CD4-positive, alpha-beta T cell treated with Interleukin-4 for 1 hour (primary cell): Measurements from ENCODE around the gene LSM14B.
"Not testable (repeated sequence)": the region's sequence is repeated elsewhere in the genome, so short reads cannot be mapped to it uniquely, and the experiment has no call there.

ENCODE experiments used
- DNase-seq, 2 donors: peaks; one replicate each; pipeline ENCODE4 v3.0.0-alpha.2; 2020 to 2022

Gene LSM14B

DNA sequence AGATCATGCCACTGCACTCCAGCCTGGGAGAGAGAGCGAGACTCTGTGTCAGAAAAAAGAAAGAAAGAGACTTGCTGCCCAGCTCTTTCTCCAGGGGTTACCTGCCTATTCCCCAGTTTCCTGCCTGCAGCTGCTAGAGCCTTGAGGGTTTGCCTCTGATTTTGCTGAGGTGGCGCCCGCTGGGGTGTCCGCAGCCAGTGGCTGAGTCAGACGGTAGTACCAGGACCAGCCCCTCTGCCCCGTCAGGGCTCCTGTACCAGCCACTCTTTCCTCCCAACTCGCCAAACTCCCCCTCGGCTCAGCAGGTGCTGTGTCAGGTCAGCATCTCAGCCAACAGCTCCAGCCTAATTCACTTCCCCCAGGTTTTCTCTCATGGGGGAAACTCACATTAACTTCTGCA is 7.4 kb upstream of the LSM14B start:
- no peak for DNase-seq

DNA sequence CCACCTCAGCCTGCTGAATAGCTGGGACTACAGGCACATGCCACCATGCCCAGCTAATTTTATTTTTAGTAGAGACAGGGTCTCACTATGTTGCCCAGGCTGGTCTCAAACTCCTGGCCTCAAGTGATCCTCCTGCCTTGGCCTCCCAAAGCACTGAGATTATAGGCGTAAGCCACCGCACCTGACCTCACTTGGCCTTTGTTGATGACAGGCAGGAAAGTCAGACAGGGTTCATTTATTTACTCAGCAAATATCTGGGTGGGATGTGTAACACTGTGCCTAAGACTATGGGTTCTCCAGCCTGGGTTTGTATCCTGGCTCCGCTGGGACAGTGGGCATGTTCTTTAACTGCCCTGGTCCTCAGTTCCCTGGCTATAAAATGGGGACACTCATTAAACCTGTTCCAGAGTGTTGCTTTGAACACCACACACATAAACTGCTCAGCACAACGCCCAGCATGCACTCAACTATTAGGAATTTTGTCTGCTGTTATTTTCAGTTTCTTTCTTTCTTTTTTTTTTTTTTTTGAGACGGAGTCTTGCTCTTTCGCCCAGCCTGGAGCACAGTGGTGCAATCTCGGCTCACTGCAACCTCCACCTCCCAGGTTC is 6.4 kb upstream of the LSM14B start:
- DNase-seq = not testable (repeated sequence)

- no peak for DNase-seq
Observed at GRCh38 chr20:62116558-62117361, 5.5 kb upstream of the LSM14B start.

DNA sequence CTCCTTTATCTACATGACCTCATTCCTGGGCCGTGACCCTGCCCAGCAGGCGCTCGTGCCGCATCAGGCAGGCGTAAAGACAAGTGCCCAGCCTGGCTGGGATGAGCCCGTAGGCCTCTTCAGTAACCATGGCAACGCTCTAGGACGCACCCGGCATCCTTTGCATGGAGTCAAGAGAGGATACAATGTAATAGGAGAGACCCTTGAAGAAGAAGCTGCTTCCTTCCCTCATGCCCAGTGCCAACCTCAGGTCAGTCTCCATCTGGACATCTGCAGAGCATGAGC is 5.0 kb upstream of the LSM14B start:
- no peak for DNase-seq

DNA sequence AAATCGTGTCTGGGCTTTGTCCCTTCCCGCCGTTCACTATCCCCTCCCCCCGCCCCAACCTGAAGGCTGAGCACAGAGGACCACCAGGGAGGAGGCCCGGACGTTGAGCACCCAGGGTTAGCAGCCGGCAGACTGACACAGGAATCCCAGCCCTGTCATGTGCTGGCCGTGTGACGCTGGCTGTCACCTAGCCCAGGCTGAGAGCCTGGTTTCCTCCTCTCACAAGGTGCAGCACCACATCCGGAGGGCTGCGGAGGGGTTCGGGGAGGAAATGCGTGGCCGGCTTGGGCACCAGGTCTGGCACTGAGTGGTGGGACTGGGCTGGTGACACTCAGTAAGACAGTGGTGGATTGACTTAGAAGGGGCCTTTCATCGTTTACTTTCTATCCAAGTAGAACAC is 4.6 kb upstream of the LSM14B start:
- DNase-seq = peak; percentile 82 to 85

DNA sequence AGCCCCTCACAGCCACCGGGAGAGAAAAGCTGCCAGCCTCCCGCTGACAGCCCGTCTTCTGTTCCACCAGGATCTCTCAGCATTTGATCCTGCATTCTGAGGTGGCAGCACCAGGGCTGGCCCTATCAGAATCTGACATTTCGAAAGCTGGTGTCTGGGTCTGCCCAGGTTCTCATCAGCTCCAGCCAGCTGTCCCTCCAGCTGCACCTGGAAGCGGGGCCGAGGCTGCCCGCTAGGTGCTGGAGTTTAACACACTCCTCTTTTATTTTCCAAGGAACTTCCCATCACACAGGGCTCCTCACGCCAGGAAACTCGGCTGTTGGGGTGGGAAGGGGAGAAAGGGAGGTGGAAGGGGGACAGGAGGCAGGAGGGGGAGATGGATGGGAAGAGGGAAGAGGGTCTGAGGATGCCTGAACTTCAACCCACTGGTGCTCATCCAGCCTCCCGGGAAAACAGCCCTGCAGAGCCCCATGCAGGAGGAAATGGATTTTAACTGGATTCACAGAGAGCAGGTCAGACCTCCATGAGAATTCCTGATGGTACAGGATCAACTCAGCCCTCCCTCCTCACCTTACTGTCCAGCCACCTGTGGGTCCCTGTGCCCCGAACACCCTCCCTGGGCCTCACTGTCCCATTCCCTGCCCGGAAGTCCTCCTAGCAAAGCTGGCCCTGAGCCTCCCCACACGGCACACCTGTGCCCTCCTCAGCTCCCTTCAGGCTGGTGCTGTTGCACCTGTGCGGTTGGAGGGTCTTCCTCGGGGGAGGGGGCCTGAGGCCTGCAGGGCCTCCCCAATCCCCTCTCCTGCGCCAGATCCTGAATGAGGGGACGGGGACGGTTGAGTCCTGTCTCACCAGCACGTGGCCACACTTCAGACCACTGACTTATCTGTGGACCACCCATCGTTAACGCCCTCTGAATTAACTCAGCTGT is 3.9 kb upstream of the LSM14B start:
- DNase-seq = no peak

DNA sequence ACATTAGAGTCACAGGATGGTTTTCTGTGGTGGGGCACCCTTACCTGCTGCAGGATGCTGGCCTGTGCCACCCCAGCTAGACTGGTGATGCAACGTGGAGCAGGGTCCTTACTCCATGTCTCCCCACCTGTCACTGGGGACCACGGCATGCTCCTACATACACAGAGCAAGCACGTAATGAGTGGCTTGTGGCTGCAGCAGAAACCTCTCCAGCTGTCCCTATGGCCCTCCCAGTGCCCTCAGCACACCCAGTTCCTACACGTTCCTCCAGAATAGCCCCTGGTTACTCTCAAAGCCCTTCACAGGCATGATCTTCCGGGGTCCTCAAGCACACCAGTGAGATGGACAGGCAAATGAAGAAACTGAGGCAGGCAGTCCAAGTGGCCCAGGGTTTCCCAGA is 3.2 kb upstream of the LSM14B start:
- DNase-seq = no peak

DNA sequence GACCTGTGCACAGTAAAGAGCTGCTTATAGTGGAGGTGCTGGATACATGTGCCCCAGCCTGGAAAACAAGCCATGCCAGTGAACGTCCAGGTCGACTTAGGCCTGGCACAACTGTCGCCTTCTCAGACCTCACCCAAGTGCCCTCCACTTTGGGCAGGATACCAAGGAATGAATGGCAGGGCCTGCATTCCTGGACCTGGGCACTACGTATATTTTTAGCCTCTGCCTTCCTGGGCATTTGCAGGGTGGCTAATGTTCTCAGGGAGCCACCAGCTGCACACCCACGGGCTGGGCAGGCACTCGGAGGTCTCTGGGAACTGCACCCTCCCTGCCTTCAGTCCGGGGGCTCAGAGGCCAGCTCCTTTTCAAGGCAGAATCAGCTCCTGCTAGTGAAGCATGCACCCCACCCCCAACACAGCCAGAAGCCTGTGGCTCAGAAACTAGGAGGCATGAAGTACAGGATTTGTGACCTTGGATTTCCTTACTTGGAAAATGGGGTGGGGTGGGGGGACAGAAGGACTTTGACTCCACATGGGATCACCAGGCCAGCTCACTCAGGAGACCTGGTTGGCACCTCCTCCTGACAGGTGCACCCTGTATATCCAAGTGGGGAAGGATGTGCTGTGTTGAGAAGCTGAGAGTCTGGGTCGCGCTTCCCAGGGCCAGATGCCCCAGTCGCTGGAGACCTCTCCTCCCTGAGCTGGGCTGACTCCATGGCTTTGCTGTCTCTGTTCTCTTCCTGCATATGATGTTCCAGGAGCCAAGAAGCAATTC is 2.5 kb upstream of the LSM14B start:
- no peak for DNase-seq

DNA sequence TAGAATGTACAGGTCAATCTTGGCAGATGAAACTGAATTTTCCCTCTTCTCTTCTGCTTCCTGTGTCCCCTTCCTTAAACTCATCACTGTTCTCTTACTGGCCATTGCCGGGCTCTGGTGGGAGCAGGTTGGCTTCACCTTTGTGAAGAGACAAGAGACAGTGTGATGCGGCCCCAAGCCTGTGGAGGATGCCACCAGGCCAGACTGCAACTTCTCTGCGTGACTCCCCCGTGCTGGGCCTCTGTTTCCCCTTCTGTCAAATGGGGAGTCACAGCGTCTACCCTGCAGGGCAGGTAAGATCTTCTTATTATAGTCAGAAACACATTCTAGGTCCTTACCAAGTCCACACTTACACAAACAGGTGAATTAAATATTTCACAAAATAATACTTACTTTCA is 1.9 kb upstream of the LSM14B start:
- DNase-seq = no peak

DNA sequence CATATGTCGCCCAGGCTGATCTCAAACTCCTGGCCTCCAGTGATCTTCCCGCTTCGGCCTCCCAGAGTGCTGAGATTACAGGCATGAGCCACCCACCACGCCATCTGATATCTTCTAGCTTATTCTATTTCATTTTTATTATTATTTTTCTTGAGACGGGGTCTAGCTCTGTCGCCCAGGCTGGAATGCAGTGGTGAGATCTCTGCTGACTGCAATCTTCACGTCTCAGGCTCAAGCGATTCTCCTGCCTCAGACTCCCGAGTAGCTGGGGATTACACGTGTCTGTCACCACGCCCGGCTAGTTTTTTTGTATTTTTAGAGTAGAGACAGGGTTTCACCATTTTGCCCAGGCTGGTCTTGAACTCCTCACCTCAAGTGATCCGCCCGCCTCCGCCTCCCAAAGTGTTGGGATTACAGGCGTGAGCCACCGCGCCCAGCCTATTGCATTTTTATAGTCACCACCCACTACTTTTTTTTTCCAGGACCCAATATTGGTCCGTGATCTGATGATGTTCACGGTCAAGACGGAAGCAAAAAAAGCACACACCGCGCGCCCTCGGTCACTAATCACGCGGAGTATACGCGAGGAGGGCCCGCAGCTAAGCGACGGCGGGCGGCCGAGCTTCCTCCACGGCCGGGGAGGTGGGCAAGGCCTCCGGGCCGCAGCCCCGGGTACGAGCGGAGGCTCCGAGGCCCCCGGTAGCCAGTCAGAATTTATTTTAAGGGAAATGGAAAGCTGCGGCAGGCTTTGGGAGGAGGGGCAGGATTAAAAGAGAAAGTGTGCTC is 1.1 kb upstream of the LSM14B start:
- DNase-seq = no peak

GRCh38 chr20:62122654-62123449 is 577 bp downstream of the LSM14B start:
- DNase-seq = peak; percentile 34 to 42

DNA sequence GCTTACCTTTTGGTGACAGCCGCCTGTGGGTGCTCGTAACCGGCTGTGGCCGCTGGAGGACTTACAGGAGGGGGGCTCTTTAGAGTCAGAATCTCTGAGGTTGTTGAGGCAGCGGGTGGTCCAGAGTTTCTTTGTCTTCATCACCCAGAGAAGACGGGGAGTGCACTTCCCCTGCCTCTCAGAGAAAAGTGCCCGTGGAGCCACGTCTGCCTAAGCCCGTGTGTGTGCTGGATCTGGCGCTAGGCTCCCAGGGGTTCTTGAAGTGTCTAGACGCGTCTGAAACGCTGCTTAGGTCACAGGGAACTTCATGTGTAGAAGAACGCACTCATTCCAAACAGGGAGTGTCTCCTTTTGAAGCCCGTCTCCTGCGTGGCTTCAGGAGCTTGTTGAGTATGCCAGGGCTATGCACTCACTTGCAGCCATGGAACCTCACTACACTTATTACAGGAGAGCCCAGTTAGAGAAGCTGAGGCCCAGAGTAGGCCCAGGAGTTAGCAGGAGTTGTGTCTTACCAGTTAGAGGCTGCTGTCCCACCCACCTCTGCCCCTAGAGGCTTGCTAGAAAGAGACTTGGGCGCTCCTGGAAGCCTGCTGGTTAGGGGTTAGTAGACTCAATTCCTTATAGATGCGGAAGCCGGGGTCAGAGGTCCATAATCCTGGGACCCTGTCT is 1.3 kb downstream of the LSM14B start:
- no peak for DNase-seq

DNA sequence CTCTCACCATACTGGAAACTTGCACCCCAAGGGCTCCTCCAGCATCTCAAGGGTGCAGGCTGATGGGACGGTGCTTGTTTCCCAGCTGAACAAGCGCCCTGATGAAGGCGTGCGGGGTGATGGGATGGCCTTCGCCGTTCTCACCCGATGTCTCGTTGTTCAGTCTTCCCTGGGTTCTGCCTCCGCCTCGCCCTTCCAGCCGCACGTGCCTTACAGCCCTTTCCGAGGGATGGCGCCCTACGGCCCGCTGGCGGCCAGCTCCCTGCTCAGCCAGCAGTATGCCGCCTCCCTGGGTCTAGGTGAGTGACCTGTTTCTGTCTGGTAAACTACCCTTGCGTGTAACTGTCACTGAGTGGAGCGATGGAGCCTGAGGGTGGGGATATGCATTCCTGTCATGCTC is 3.9 kb downstream of the LSM14B start:
- no peak for DNase-seq

- DNase-seq = no peak
Observed at GRCh38 chr20:62127799-62128198, 5.5 kb downstream of the LSM14B start.

DNA sequence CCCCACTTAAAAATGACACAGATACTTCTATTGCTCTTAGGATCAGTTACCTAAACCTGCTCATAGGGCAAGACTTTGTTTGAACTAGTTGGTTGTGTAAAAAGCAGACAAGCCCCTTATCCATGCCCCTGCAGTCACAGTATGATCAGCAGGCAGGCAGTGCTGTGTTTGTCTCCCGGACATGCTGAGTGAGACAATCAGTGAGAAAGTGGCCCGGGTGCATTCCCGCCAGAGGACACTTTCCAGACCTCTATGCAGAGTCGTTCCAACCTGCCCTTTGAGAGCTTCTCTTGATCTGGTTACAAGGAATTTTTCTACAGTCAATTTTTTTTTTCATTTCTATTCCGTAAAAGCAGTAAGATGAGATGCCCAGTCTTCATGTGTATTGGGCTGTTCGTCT is 6.2 kb downstream of the LSM14B start:
- no peak for DNase-seq

- DNase-seq = no peak
Observed at GRCh38 chr20:62129731-62130531, 7.7 kb downstream of the LSM14B start.

DNA sequence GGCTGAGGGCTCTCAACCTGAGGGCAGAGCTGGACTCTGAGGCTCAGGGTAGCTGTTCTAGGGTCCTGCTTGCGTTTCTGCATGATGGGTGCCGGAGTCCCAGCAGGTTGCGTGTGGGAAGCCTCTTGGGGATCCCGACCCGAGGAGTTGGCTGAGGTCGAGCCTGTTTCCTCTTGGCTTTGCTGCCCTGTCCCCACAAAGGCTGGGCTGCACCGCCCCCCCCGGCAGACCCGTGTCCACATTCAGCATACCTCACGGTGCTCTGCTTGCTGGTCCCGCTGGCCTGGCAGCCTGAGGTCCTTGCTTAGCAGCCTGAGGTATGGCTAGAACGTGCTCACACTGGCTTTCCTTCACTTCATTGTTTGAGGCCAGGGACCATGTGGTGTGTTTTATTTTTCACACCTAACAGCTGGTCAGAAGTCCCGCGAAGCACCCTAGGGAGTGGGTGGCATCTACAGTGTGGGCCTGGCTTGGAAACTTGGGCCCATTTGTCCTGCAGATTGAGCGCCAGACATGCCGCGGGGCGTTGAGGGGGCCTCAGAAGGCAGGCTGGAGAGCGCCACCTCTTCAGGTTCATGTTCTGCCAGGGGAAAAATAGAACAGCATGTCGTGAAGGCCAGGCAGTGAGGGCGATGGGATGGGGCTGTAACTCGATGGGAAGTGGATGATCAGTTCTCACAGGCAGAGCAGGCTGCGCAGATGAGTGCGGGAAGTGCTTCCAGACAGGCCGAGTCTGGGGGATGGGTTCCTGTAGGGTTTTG is 9.5 kb downstream of the LSM14B start:
- no peak for DNase-seq

DNA sequence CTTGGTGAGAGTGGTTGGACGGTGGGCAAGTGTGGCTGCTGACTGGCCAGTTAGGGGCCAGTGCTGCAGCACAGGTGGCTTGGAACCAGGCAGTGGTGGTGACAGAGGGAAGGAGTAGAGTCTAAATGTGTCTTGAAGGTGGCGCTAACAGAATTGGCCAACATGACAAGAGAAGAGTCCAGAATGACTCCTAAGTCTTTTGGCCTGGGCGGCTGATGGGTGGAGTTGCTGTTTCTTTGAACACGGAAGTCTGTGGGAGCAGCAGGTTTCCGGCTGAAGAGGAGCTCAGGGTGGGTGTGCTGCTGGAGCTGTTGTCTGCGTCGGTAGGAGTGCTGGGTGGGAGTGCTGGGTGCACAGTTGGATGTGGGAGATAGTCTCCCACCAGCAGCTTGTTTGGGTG is 10.1 kb downstream of the LSM14B start:
- DNase-seq = no peak
